Activated B cell treated with CpG ODN at 0.5 μM for 24 hours (primary cell): ENCODE measurements around the gene MYCBP. TPM values are rescaled to one million over a fixed set of nuclear protein-coding genes. Genes with fewer than 3 reads are reported as not detected.

Source experiments
- ATAC-seq: fragments of 200-7000 bp; cut with Tn5 transposase; one replicate; pipeline ENCODE4 v1.10.0; 2021; ENCODE audit warnings: low read depth, mild to moderate bottlenecking, moderate library complexity
- CTCF ChIA-PET: fragments of 350-600 bp; sonication (Branson Sonifier 250); formaldehyde crosslinking; loops from one replicate; lab custom pipeline; 2021; ENCODE audit warnings: antibody characterized with exemption; lab: Charles Lee
- POLR2A ChIA-PET: fragments of 350-600 bp; sonication (Branson Sonifier 250); formaldehyde crosslinking; loops from one replicate; lab custom pipeline; 2021; ENCODE audit warnings: antibody characterized with exemption; lab: Charles Lee
- DNase-seq: peaks from one replicate; pipeline ENCODE4 v3.0.0; 2022
- H3K27ac Mint-ChIP-seq: one replicate; pipeline ENCODE4 v1.8.0; 2020; ENCODE audit warnings: mixed read lengths
- H3K27me3 Mint-ChIP-seq: one replicate; pipeline ENCODE4 v1.8.0; 2021; ENCODE audit warnings: mixed read lengths
- H3K36me3 Mint-ChIP-seq: one replicate; pipeline ENCODE4 v1.8.0; 2021; ENCODE audit warnings: low read depth, mixed read lengths
- H3K4me1 Mint-ChIP-seq: one replicate; pipeline ENCODE4 v1.8.0; 2021; ENCODE audit warnings: mixed read lengths
- H3K4me3 Mint-ChIP-seq: one replicate; pipeline ENCODE4 v1.8.0; 2020; ENCODE audit warnings: mild to moderate bottlenecking, mixed read lengths
- H3K9me3 Mint-ChIP-seq: one replicate; pipeline ENCODE4 v1.8.0; 2020; ENCODE audit warnings: mixed read lengths
- intact Hi-C: fragments of 100-400 bp; cut with micrococcal nuclease; formaldehyde crosslinking; loops from one replicate; pipeline ENCODE4 v1.15.1; 2024
- total RNA-seq: library from RNA; stranded (reverse); gene quantifications from 2 replicates; pipeline ENCODE4 v1.2.3, GENCODE V29; 2022
- TF ChIP-seq, protein P1 (sequence below): fragments of 200-600 bp; IDR thresholded peaks from one replicate; pipeline ENCODE4 v1.8.0; 2022; ENCODE audit warnings: antibody characterized with exemption, mild to moderate bottlenecking

The MYCBP gene
- total RNA-seq, 1 donor from 2014 or later, result 18.6 TPM

DNA sequence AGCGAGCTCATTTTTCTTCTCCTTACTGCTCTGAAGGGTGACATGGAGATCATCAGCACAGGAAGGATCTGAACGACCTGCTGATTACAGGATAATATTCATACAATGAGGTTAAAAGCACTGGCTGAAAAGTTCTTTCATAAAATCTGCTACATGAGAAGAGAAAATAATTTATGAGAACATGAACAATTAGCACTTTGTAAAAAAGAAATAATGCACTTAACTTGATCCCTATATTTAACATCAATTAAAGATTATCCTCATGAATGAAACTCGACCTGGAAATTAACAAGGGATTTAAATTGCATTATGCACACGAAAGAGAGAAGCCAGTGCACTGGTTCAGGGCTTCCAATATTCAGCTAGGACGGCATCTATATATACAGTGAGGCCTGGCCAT lies 60.2 kb downstream of the MYCBP start:
- CTCF ChIA-PET, result no interaction called here
- POLR2A ChIA-PET, result no interaction called here
- peaks cover 16% of the 10 kb centered on the region for H3K4me1 Mint-ChIP-seq
- no peak overlapping the region for H3K27ac Mint-ChIP-seq
- H3K36me3 Mint-ChIP-seq, result no peaks in the 10 kb centered on the region
- TF ChIP-seq, protein P1, sequence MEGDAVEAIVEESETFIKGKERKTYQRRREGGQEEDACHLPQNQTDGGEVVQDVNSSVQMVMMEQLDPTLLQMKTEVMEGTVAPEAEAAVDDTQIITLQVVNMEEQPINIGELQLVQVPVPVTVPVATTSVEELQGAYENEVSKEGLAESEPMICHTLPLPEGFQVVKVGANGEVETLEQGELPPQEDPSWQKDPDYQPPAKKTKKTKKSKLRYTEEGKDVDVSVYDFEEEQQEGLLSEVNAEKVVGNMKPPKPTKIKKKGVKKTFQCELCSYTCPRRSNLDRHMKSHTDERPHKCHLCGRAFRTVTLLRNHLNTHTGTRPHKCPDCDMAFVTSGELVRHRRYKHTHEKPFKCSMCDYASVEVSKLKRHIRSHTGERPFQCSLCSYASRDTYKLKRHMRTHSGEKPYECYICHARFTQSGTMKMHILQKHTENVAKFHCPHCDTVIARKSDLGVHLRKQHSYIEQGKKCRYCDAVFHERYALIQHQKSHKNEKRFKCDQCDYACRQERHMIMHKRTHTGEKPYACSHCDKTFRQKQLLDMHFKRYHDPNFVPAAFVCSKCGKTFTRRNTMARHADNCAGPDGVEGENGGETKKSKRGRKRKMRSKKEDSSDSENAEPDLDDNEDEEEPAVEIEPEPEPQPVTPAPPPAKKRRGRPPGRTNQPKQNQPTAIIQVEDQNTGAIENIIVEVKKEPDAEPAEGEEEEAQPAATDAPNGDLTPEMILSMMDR, result no peak
- no peak overlapping the region for H3K4me3 Mint-ChIP-seq
- ATAC-seq (no peak), DNase-seq (no peak)
- no peaks in the 10 kb centered on the region for H3K9me3 Mint-ChIP-seq
- intact Hi-C loops, result no loop called here
- peaks cover 61% of the 10 kb centered on the region for H3K27me3 Mint-ChIP-seq

Other genes with a start within 250 kb of the MYCBP start
- 33.7 and 35.9 TPM in 2 replicates for gene RRAGC, start 13.6 kb downstream of the MYCBP start, total RNA-seq
- not detected in 2 replicates for gene GJA9, start 8.2 kb upstream of the MYCBP start, total RNA-seq
- gene RHBDL2, start 68.5 kb upstream of the MYCBP start, total RNA-seq, result not detected in 2 replicates
- gene AKIRIN1, start 117.9 kb upstream of the MYCBP start, total RNA-seq, result 53.3 and 57.3 TPM in 2 replicates
- gene NDUFS5, start 153.0 kb upstream of the MYCBP start, total RNA-seq, result 79.3 and 81.3 TPM in 2 replicates